Activated T-helper 2 cell treated with anti-CD3 and anti-CD28 coated beads, Interferon-gamma antibody, Interleukin-2, Interleukin-4, amounts not matched to agents 10 μg/mL and 5 μg/mL and 100 μg/mL, durations not matched to agents 14 hours and 24 hours and 36 hours (primary cell): ENCODE data around the gene STMP1. TPM values are rescaled to one million over a fixed set of nuclear protein-coding genes. Genes with fewer than 3 reads are reported as not detected.
"Not testable (repeated sequence)": the region's sequence is repeated elsewhere in the genome, so short reads cannot be mapped to it uniquely, and the experiment has no call there.

Source experiments
- DNase-seq: peaks from one replicate; pipeline ENCODE4 v3.0.0; 2021; ENCODE audit warnings: low spot score
- H3K27ac Mint-ChIP-seq: one replicate; pipeline ENCODE4 v1.8.0; 2021; ENCODE audit warnings: mixed read lengths
- H3K27me3 Mint-ChIP-seq: one replicate; pipeline ENCODE4 v1.8.0; 2021; ENCODE audit warnings: low read depth, mixed read lengths
- H3K36me3 Mint-ChIP-seq: one replicate; pipeline ENCODE4 v1.8.0; 2021; ENCODE audit warnings: low read depth, mixed read lengths
- H3K4me1 Mint-ChIP-seq: one replicate; pipeline ENCODE4 v1.8.0; 2021; ENCODE audit warnings: low read depth, mixed read lengths
- H3K4me3 Mint-ChIP-seq: one replicate; pipeline ENCODE4 v1.8.0; 2021; ENCODE audit warnings: low read depth, mild to moderate bottlenecking, moderate library complexity, mixed read lengths
- H3K9me3 Mint-ChIP-seq: one replicate; pipeline ENCODE4 v1.8.0; 2021; ENCODE audit warnings: mixed read lengths
- intact Hi-C: fragments of 100-400 bp; cut with micrococcal nuclease; formaldehyde crosslinking; loops from one replicate; pipeline ENCODE4 v1.15.1; 2023
- total RNA-seq: library from RNA; stranded (reverse); gene quantifications from 2 replicates; pipeline ENCODE4 v1.2.3, GENCODE V29; 2022

STMP1 gene
- total RNA-seq, 1 donor from 2014 or later: 25.1 TPM

DNA sequence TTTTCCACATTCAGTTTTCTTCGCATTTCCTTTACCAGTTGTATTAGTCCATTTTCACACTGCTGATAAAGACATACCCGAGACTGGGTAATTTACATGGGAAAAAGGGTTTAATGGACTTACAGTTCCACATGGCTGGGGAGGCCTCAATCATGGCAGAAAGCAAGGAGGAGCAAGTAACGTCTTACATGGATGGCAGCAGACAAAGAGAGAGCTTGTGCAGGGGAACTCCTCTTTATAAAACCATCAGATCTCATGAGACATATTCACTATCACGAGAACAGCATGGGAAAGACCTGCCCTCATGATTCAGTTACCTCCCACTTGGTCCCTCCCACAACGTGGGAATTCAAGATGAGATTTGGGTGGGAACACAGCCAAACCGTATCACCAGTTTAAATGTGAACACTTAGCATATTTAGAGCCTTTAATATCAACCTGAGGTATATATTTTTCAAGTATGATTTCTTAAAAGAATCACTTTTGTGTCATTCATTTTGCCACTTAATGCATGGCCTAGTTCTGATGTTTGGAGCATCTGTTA is 6.6 kb downstream of the STMP1 start:
- intact Hi-C loops: loop anchor here (10.0 kb wide), 1 partner anchor 1214 kb away; the partner anchor contains the start of gene AKR1B1
- not testable (repeated sequence) for DNase-seq, H3K27me3 Mint-ChIP-seq, H3K9me3 Mint-ChIP-seq, H3K4me3 Mint-ChIP-seq, H3K27ac Mint-ChIP-seq
- peaks cover 23% of the 10 kb centered on the region for H3K4me1 Mint-ChIP-seq
- peaks cover 30% of the 10 kb centered on the region for H3K36me3 Mint-ChIP-seq

- intact Hi-C loops: loop anchor here (10.0 kb wide), 2 partner anchors 335 to 1215 kb away; partner anchors contain the start of gene AKR1B1
- Mint-ChIP-seq H3K4me3 (no peak overlapping the region), H3K4me1 (peaks cover 16% of the 10 kb centered on the region), H3K27me3 (no peaks in the 10 kb centered on the region), H3K9me3 (no peaks in the 10 kb centered on the region), H3K27ac (no peak overlapping the region), H3K36me3 (peaks cover 36% of the 10 kb centered on the region)
- no peak for DNase-seq
Observed at GRCh38 chr7:135669774-135670173, 7.5 kb downstream of the STMP1 start.

DNA sequence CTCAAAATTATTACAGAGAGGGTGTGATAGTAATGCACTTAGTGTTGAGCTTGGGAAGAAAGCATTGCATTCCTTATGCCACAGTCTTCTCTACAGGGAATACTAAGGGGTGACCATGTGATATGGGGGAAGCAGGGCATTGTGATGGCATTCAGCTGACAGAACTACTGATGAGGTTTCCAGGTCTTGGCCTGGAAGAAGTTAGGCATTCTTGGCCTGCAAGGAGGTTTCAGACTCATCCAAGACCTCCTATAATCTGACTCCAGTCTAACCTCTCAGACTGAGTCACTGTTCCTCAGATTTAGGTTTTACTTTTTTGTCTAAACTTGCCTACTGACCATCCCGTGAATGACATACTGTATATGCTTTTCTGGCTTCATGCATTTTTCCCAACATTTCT is 7.9 kb downstream of the STMP1 start:
- no peak overlapping the region for H3K27ac Mint-ChIP-seq
- H3K9me3 Mint-ChIP-seq: no peaks in the 10 kb centered on the region
- H3K4me1 Mint-ChIP-seq: peaks cover 12% of the 10 kb centered on the region
- DNase-seq: no peak
- peaks cover 38% of the 10 kb centered on the region for H3K36me3 Mint-ChIP-seq
- H3K27me3 Mint-ChIP-seq: no peaks in the 10 kb centered on the region
- H3K4me3 Mint-ChIP-seq: no peak overlapping the region
- intact Hi-C loops: loop anchor here (10.0 kb wide), 1 partner anchor 335 kb away; no protein-coding TSS in a partner anchor

DNA sequence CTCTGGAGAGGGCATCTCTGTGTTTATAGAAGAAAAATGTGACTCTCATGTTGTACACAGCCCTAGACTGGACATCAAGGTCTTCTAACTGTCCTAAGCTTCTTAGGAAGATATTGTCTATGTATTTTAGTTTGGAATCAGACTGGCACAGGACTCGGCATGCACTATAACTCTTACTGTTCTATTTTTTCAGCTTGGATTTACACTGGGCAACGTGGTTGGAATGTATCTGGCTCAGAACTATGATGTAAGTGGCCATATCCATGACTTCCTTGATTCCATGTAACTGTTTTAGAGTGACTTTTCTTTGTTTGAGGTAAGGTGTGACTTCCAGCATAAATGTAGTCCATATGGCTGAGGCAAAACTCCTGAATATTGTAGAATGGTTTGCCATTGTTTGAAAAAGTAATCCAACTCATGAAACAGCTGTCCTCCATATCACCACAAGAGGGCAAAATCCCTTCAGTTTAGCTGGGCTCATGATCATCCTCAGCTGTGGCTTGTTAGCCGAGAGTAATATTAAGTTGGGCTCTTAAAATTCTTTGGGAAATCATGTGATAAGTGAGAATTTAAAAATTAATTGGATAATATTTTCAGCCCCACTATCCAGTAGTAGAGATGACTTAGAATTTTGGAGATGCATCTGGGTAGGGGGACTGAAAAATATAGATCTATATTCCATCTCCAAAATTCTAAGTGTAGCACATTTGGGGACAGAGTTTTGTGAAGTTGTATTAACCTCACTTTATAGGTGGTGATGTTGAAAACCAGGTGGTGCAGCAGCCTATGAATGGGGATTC is 10.4 kb downstream of the STMP1 start:
- DNase-seq: no peak
- H3K27ac Mint-ChIP-seq: no peak overlapping the region
- intact Hi-C loops: loop anchor here (10.0 kb wide), 1 partner anchor 332 kb away; no protein-coding TSS in a partner anchor
- H3K9me3 Mint-ChIP-seq: no peaks in the 10 kb centered on the region
- H3K4me3 Mint-ChIP-seq: no peak overlapping the region
- no peaks in the 10 kb centered on the region for H3K27me3 Mint-ChIP-seq
- H3K4me1 Mint-ChIP-seq: peaks cover 7% of the 10 kb centered on the region
- peaks cover 44% of the 10 kb centered on the region for H3K36me3 Mint-ChIP-seq

DNA sequence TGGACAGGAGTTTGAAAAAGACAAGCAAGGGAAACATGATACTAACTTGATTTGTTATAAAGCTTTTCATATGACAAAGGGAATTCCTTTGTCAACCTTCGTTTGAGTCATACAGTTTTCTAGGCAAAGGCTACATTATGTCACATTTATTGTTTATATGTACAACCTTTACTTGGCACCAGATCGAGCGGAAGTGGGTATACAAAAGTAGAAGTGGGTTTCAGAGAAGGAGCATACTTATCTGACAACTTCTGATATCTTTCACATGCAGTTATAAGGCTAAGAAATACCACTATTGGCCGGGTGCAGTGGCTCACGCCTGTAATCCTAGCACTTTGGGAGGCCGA is 11.0 kb downstream of the STMP1 start:
- DNase-seq: no peak
- H3K27ac Mint-ChIP-seq: no peak overlapping the region
- peaks cover 47% of the 10 kb centered on the region for H3K36me3 Mint-ChIP-seq
- H3K4me1 Mint-ChIP-seq: peaks cover 7% of the 10 kb centered on the region
- H3K9me3 Mint-ChIP-seq: no peaks in the 10 kb centered on the region
- no peaks in the 10 kb centered on the region for H3K27me3 Mint-ChIP-seq
- H3K4me3 Mint-ChIP-seq: no peak overlapping the region
- intact Hi-C loops: loop anchor here (10.0 kb wide), 1 partner anchor 331 kb away; no protein-coding TSS in a partner anchor

DNA sequence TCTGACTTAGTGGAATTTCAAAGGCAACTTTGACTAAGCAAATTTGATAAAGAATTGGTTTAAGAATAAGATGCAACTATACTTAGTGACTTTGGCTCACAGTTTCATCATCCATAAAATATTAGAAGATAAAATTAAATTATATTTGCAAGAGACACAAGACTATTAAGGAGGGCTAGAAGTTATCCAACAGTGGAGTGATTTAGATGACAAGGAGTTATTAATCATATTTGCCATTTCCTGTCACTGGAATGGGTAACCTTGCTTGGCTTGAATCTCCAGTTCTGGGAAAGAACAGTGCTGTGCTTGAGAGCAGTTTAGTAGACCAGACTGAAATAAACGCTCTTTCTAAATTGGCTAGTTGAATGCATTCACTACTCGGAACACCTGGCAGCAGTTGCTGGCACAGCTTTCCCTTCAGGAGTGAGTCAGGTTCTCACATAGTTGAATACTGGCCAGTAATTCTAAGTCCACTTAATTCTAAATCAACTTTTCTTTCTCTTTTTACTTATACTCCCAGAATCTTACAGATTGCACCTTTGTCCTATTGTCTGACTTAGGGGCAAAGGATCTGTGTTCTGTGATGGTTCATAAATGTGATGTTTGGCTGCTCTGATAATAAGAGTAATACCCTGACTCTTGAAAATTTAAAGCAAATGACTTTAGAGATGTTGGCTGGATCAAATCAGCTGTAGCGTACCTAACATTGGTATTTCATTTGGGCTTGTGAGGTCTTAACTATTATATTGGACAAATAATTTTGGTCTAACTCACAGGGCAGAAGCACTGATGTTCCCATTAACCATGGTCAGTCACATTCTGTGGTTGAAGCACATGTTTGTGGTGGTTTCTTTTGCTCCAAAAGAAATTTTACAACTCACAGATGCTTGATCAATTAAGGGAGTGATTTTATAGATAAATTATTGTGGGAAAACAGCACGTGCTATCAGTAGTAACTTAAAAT is 16.6 kb downstream of the STMP1 start:
- intact Hi-C loops: loop anchor here (10.0 kb wide), 1 partner anchor 326 kb away; no protein-coding TSS in a partner anchor
- Mint-ChIP-seq H3K4me3 (no peak overlapping the region), H3K27me3 (no peaks in the 10 kb centered on the region), H3K9me3 (no peaks in the 10 kb centered on the region), H3K36me3 (peaks cover 34% of the 10 kb centered on the region), H3K27ac (no peak overlapping the region), H3K4me1 (peaks cover 9% of the 10 kb centered on the region)
- DNase-seq: no peak

- H3K4me3 Mint-ChIP-seq: no peak overlapping the region
- H3K4me1 Mint-ChIP-seq: peaks cover 9% of the 10 kb centered on the region
- peaks cover 14% of the 10 kb centered on the region for H3K36me3 Mint-ChIP-seq
- DNase-seq: no peak
- H3K27ac Mint-ChIP-seq: no peak overlapping the region
- intact Hi-C loops: no loop called here
- no peaks in the 10 kb centered on the region for H3K27me3 Mint-ChIP-seq
- no peaks in the 10 kb centered on the region for H3K9me3 Mint-ChIP-seq
Observed at GRCh38 chr7:135681762-135682161, 19.4 kb downstream of the STMP1 start.

DNA sequence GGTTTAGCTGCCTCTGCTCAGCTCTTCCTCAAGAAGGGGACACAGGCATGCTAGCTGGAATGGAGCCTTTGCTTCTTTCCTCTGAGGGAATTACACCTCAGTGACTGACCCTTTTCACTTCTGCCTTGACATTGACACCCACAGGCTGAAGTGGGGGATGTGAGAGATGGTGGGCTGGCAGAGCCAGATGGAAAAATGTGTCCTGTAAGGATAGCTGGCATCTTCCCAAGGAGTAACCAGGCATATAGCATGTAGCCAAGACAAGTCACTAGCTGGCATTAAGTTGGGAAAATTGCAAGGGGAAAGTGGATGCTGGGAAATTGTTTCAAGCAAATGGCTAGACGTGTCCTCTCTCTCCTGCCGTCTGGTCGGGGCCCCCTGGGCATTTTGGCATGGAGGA is 19.9 kb downstream of the STMP1 start:
- H3K36me3 Mint-ChIP-seq: peaks cover 10% of the 10 kb centered on the region
- intact Hi-C loops: no loop called here
- DNase-seq: no peak
- peaks cover 9% of the 10 kb centered on the region for H3K4me1 Mint-ChIP-seq
- H3K27me3 Mint-ChIP-seq: no peaks in the 10 kb centered on the region
- no peak overlapping the region for H3K27ac Mint-ChIP-seq
- H3K9me3 Mint-ChIP-seq: no peaks in the 10 kb centered on the region
- no peak overlapping the region for H3K4me3 Mint-ChIP-seq

DNA sequence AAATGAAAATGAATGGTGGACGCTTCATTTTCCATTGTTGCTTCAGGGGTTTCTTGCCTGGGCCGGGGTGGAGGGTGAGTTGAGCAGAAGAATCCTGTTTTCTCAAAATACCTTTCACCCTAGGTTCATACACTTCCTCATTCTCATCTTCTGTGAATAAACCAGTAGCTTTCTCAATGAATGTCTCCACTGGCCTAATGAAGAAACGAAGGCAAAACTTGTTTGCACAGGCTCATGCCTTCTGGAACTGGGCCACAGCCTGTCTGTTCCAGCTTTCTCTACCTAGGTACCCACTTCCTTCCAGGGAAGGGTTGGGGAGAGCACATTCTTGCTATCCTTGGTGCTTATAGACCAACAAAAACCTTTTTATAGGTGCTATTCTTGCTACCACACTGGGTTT is 21.3 kb downstream of the STMP1 start:
- Mint-ChIP-seq H3K27me3 (no peaks in the 10 kb centered on the region), H3K27ac (no peak overlapping the region), H3K4me3 (no peak overlapping the region), H3K9me3 (no peaks in the 10 kb centered on the region), H3K36me3 (no peaks in the 10 kb centered on the region), H3K4me1 (peaks cover 9% of the 10 kb centered on the region)
- DNase-seq: no peak
- intact Hi-C loops: no loop called here

- Mint-ChIP-seq H3K9me3 (no peaks in the 10 kb centered on the region), H3K27ac (no peak overlapping the region), H3K27me3 (no peaks in the 10 kb centered on the region), H3K4me1 (peaks cover 9% of the 10 kb centered on the region), H3K36me3 (no peaks in the 10 kb centered on the region), H3K4me3 (no peak overlapping the region)
- DNase-seq: no peak
- intact Hi-C loops: no loop called here
Observed at GRCh38 chr7:135684136-135684535, 21.8 kb downstream of the STMP1 start.

- Mint-ChIP-seq H3K4me1 (peaks cover 9% of the 10 kb centered on the region), H3K9me3 (no peaks in the 10 kb centered on the region), H3K4me3 (no peak overlapping the region), H3K27me3 (no peaks in the 10 kb centered on the region), H3K36me3 (no peaks in the 10 kb centered on the region), H3K27ac (no peak overlapping the region)
- intact Hi-C loops: no loop called here
- no peak for DNase-seq
Observed at GRCh38 chr7:135684699-135685098, 22.4 kb downstream of the STMP1 start.

GRCh38 chr7:135685306-135686084 is 23.2 kb downstream of the STMP1 start:
- Mint-ChIP-seq H3K27me3 (no peaks in the 10 kb centered on the region), H3K4me3 (no peak overlapping the region), H3K9me3 (no peaks in the 10 kb centered on the region), H3K36me3 (no peaks in the 10 kb centered on the region), H3K27ac (no peak overlapping the region), H3K4me1 (peaks cover 7% of the 10 kb centered on the region)
- intact Hi-C loops: no loop called here
- DNase-seq: no peak
